Measurements from ENCODE around the gene FOXP1. TPM values are rescaled to one million over a fixed set of nuclear protein-coding genes. Genes with fewer than 3 reads are reported as not detected.

FOXP1 gene
- total and polyA plus RNA-seq, 9 of the 15 experiments (the other 6 are each of a cell fraction or from before 2014, with no cell fraction given): 7.7 to 34.5 (median 13.7) TPM

- H3K36me3 ChIP-seq (ENCODE audit: control insufficient read depth, insufficient read depth, low read length): no peaks in the 10 kb centered on the region
- no peaks in the 10 kb centered on the region for H3K9me1 ChIP-seq (ENCODE audit: control insufficient read depth, insufficient read depth, low read length)
- no peak for TF ChIP-seq CHCHD3 (CRISPR knock-in tag; IDR thresholded peaks at IDR 0.05)
- no peak for TF ChIP-seq ZNF740 (CRISPR knock-in tag; IDR thresholded peaks at IDR 0.05)
- TF ChIP-seq ZNF740 (tag; IDR thresholded peaks at IDR 0.05): no peak
- TF ChIP-seq ZNF3 (CRISPR knock-in tag; IDR thresholded peaks at IDR 0.05): no peak
- TF ChIP-seq HIVEP1 (CRISPR knock-in tag; IDR thresholded peaks at IDR 0.05): no peak
- no peak for TF ChIP-seq L3MBTL2 (IDR thresholded peaks at IDR 0.05)
- TF ChIP-seq ZC3H4 (CRISPR knock-in tag; IDR thresholded peaks at IDR 0.05; ENCODE audit: borderline replicate concordance): no peak
- no peak for TF ChIP-seq ELF4 (CRISPR knock-in tag; IDR thresholded peaks at IDR 0.05)
- TF ChIP-seq ZNF699 (CRISPR knock-in tag; IDR thresholded peaks at IDR 0.05; ENCODE audit: insufficient replicate concordance): no peak
- no peak for TF ChIP-seq ZSCAN32 (CRISPR knock-in tag; IDR thresholded peaks at IDR 0.05)
- no peak for TF ChIP-seq ZFP30 (CRISPR knock-in tag; IDR thresholded peaks at IDR 0.05; ENCODE audit: borderline replicate concordance)
- no peak for TF ChIP-seq MNT (conservative IDR thresholded peaks at IDR 0.05)
- no peak for TF ChIP-seq CREBBP (IDR thresholded peaks at IDR 0.05; ENCODE audit: low read depth, low read length)
- no peak for TF ChIP-seq KAT8 (IDR thresholded peaks at IDR 0.05; ENCODE audit: low read depth)
- TF ChIP-seq SMARCA5 (IDR thresholded peaks at IDR 0.05): no peak
- no peak for TF ChIP-seq ZNF197 (CRISPR knock-in tag; IDR thresholded peaks at IDR 0.05; ENCODE audit: low read depth)
- no peak for TF ChIP-seq CBFA2T3 (IDR thresholded peaks at IDR 0.05)
- no peak for TF ChIP-seq MYC (IDR thresholded peaks at IDR 0.05; ENCODE audit: low read depth, low read length)
- no peak for TF ChIP-seq MYC (CRISPR knock-in tag; IDR thresholded peaks at IDR 0.05; ENCODE audit: borderline replicate concordance, low read depth)
- TF ChIP-seq ZBTB26 (CRISPR knock-in tag; IDR thresholded peaks at IDR 0.05): no peak
- H2AFZ ChIP-seq (ENCODE audit: low read depth, low read length): no peak overlapping the region
- H3K4me1 ChIP-seq (replicated peaks in 1 of 2; ENCODE audit: control insufficient read depth in 2 of 2, insufficient read depth in 2 of 2, low read length in 2 of 2): peaks cover 11 to 27% of the 10 kb centered on the region in 2 experiments; a peak in 4 of 5 replicates
- no peaks in the 10 kb centered on the region for H3K9me3 ChIP-seq (replicated peaks; ENCODE audit: control insufficient read depth, insufficient read depth, low read depth, low read length)
- BruUV-seq (replicated peaks): no TSS peak
- ChIA-PET POLR2A (interaction anchor here (1.6 kb wide), 1 partner anchor 10 kb away, joined by 7 read pairs; no protein-coding TSS in a partner anchor), CTCF (ENCODE audit: low intra/inter-chr PET ratio) (no interaction called here)
- no peak overlapping the region for H3K4me3 ChIP-seq
- 47% methylated on average over 3 of the region's 3 CpGs for WGBS (ENCODE audit: insufficient coverage, low coverage, missing lambda C conversion rate)
- H3K27me3 ChIP-seq (ENCODE audit: control insufficient read depth in 2 of 2, insufficient read depth in 2 of 2, low read length in 2 of 2): no peaks in the 10 kb centered on the region
- FAIRE-seq (no peak), ATAC-seq (no peak), DNase-seq (ENCODE audit: extremely low read depth in 1 of 4, low spot score in 3 of 4) (no peak)
- no peak overlapping the region for H3K27ac ChIP-seq (ENCODE audit: extremely low read depth, low read depth, low read length)
- peaks cover 84% of the 10 kb centered on the region for H3K79me2 ChIP-seq (ENCODE audit: control insufficient read depth, insufficient read depth, low read length)
- in situ Hi-C loops (cut with MboI): no loop called here
- no peak overlapping the region for H3K4me2 ChIP-seq (ENCODE audit: insufficient read depth, low read length)
- peaks cover 6% of the 10 kb centered on the region; the same call in 1 of the 2 replicates for H4K20me1 ChIP-seq (replicated peaks; ENCODE audit: control insufficient read depth, insufficient read depth, low read length)
- intact Hi-C loops (cut with micrococcal nuclease): loop anchor here (10.0 kb wide), 1 partner anchor 523 kb away; the partner anchor contains the start of gene FOXP1
- H3K9ac ChIP-seq (ENCODE audit: insufficient read depth in 1 of 2, low read depth in 2 of 2, low read length in 2 of 2): no peak overlapping the region
These were observed 521.9 kb downstream of the FOXP1 start for GRCh38 chr3:71061581-71061980.
